ENCODE results near the gene F2. TPM values are rescaled to one million over a fixed set of nuclear protein-coding genes. Genes with fewer than 3 reads are reported as not detected.

The F2 gene
- total RNA-seq, 2 donors from 2014 or later, result 1.8 TPM; not detected in 1

DNA sequence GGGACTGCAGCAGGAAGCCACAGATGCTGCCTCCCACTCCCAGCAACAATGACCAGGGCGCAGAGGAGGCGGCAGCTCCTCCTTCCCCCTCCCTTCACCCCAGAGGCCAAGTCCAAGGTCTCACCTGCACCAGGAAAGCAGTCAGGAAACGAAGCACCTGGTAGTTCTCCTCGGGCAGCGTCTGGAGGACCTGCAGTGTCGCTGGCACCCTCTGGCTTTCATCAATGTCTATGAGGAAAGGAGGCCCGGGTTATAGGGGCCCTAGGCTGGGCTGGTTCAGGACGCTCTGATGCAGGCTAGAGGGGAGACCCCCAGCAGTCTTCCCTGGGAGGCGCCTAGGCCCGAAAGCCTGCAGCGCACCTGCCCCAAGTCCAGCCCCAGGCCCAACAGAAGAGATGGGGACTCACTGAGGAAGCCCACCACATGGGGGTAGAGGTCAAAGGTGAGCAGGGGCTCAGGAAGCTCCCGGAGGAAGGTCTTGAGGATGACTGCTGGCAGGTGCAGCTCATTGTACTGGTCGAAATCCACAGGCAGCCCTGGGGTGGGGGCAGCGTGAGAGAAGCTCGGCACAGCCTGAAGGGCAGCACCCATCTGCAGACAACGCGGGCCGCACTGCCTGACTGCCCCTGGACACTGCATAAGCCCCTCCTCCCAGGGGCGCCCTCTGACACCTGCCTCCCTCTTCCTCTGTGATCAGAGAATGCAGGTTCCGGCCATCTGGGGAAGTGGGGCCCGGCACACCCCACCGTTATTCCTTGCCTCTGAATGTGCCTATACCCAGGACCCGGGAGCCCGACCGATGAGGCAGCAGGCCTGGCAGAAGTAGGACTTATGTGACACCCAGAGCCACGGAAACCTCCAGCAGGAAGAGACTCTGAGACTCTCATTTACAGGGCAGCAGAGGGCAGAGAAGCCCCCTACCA, 39.5 kb upstream of the F2 start:
- intact Hi-C loops (cut with DNase I), result no loop called here
- Histone ChIP-seq H3K27ac (no peak overlapping the region), H3K36me3 (peaks cover 25 to 34% of the 10 kb centered on the region in 2 donors), H3K27me3 (replicated peaks; ENCODE audit: insufficient read depth) (no peaks in the 10 kb centered on the region), H3K4me3 (no peak overlapping the region), H3K9me3 (no peaks in the 10 kb centered on the region), H3K4me1 (replicated peaks) (peaks cover 11% of the 10 kb centered on the region)
- DNase-seq (ENCODE audit: low spot score), result no peak
- TF ChIP-seq POLR2AphosphoS5 (IDR thresholded peaks at IDR 0.05), result no peak
- TF ChIP-seq, protein P1, sequence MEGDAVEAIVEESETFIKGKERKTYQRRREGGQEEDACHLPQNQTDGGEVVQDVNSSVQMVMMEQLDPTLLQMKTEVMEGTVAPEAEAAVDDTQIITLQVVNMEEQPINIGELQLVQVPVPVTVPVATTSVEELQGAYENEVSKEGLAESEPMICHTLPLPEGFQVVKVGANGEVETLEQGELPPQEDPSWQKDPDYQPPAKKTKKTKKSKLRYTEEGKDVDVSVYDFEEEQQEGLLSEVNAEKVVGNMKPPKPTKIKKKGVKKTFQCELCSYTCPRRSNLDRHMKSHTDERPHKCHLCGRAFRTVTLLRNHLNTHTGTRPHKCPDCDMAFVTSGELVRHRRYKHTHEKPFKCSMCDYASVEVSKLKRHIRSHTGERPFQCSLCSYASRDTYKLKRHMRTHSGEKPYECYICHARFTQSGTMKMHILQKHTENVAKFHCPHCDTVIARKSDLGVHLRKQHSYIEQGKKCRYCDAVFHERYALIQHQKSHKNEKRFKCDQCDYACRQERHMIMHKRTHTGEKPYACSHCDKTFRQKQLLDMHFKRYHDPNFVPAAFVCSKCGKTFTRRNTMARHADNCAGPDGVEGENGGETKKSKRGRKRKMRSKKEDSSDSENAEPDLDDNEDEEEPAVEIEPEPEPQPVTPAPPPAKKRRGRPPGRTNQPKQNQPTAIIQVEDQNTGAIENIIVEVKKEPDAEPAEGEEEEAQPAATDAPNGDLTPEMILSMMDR (IDR thresholded peaks at IDR 0.05), result no peak
- no peak for TF ChIP-seq POLR2A (IDR thresholded peaks at IDR 0.05)
- 91% methylated on average over 26 of the region's 26 CpGs for WGBS

DNA sequence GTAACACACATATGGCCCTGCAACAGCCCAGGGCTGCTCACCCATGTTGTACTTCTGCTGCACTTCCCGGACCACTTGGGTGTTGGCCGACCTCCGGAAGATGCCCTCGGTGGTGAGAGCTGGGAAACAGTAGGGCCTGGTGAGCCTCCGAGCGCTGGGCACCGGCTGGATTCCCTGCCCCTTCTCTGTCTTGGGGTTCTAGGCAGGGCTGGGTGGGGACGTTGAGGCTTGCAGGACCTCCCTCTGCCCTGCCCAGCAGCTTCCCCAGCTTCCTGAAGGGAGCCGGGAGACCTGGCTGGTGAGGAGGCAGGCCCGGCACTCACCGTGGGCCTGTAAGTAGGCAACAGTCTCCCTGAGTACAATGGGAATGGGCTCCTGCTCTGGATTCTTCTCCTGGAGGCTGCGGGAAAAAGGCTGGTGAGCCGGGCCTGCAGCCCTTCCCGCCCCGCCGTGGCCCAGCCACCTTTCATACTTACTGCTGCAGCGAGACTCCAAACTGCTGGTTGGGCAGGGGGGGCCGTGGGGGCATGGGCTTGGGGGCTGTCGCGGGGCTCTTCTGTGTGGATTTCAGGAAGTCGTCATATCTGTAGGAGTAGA, 38.8 kb upstream of the F2 start:
- intact Hi-C loops (cut with DNase I), result no loop called here
- Histone ChIP-seq H3K4me3 (no peak overlapping the region), H3K27me3 (replicated peaks; ENCODE audit: insufficient read depth) (no peaks in the 10 kb centered on the region), H3K4me1 (replicated peaks) (peaks cover 8% of the 10 kb centered on the region), H3K27ac (no peak overlapping the region), H3K36me3 (peaks cover 25 to 34% of the 10 kb centered on the region in 2 donors), H3K9me3 (no peaks in the 10 kb centered on the region)
- whole genome bisulfite sequencing, result 88% methylated on average over 20 of the region's 21 CpGs
- TF ChIP-seq, protein P1 (IDR thresholded peaks at IDR 0.05), result no peak
- TF ChIP-seq POLR2A (IDR thresholded peaks at IDR 0.05) (no peak), POLR2AphosphoS5 (IDR thresholded peaks at IDR 0.05) (no peak)
- no peak for DNase-seq (ENCODE audit: low spot score)

DNA sequence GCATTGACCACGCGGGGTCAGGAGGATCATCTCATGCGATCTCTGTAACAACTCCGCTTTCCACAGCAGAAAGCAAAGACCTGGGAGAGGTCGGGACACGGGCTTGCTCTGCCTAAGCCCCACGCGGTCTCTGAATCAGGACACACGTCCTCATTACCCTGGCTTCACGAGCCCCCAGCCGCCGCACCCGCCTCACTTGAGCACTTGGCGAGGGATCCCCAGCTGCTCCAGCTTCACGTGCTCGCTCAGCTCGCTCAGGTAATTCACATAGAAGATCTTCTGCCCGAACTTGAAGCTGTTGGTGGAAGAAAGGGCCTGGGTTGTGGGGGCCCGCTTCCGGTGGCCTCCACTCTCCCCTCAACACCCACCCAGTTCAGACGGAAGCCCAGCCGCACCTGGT, 38.2 kb upstream of the F2 start:
- TF ChIP-seq POLR2AphosphoS5 (IDR thresholded peaks at IDR 0.05), result no peak
- TF ChIP-seq POLR2A (IDR thresholded peaks at IDR 0.05), result no peak
- TF ChIP-seq, protein P1 (IDR thresholded peaks at IDR 0.05), result no peak
- H3K27me3 ChIP-seq (replicated peaks; ENCODE audit: insufficient read depth), result no peaks in the 10 kb centered on the region
- peaks cover 2% of the 10 kb centered on the region for H3K4me1 ChIP-seq (replicated peaks)
- peaks cover 25 to 34% of the 10 kb centered on the region in 2 donors for H3K36me3 ChIP-seq
- WGBS, result 93% methylated on average over 22 of the region's 22 CpGs
- H3K27ac ChIP-seq, result no peak overlapping the region
- no peaks in the 10 kb centered on the region for H3K9me3 ChIP-seq
- no peak for DNase-seq (ENCODE audit: low spot score)
- H3K4me3 ChIP-seq, result no peak overlapping the region
- intact Hi-C loops (cut with DNase I), result no loop called here

DNA sequence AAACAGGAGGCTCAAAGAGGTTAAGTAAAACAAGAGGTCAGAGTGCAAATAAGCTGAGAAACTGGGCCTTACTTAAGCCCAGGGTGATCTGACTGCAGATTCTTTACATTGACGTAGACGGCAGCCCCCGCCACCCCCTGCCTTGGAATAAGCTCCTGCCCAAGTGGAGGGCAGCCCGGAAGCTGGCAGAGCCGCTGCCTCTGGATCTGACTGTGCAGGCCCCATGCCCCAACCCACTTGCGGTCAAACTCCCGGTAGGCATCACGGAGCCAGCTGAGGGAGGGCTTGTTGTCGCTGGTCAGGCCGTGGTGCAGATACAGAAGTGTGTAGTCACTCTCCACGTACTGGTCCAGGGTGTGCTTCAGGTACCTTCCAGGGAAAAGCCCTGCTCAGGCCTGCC, 37.2 kb upstream of the F2 start:
- intact Hi-C loops (cut with DNase I), result no loop called here

More for the DNA sequence above, 37.2 kb upstream of the F2 start:
- Histone ChIP-seq H3K36me3 (peaks cover 25 to 34% of the 10 kb centered on the region in 2 donors), H3K4me1 (replicated peaks) (no peaks in the 10 kb centered on the region), H3K4me3 (no peak overlapping the region), H3K27ac (no peak overlapping the region), H3K27me3 (replicated peaks; ENCODE audit: insufficient read depth) (no peaks in the 10 kb centered on the region), H3K9me3 (no peaks in the 10 kb centered on the region)
- 95% methylated on average over 10 of the region's 11 CpGs for WGBS
- TF ChIP-seq POLR2AphosphoS5 (IDR thresholded peaks at IDR 0.05) (no peak), POLR2A (IDR thresholded peaks at IDR 0.05) (no peak)
- TF ChIP-seq, protein P1 (IDR thresholded peaks at IDR 0.05), result no peak
- no peak for DNase-seq (ENCODE audit: low spot score)

Measured in prostate gland (tissue), 2 donors.